ENCODE results near the gene SPEM3.
A peak's percentile ranks its signal among the peaks of the same experiment; 100 is the strongest.

SPEM3 gene

GRCh38 chr17:7426896-7427489 lies 1.7 kb upstream of the SPEM3 start:
- Histone ChIP-seq H3K9ac (ENCODE audit: low read length) (no peak overlapping the region), H3K27ac (ENCODE audit: low read depth, low read length) (no peak overlapping the region), H3K4me3 (ENCODE audit: low read depth in 1 of 2, low read length in 2 of 2) (no peak overlapping the region), H3K9me3 (ENCODE audit: low read length) (no peaks in the 10 kb centered on the region), H3K27me3 (ENCODE audit: control insufficient read depth in 1 of 2, insufficient read depth in 2 of 2, low read length in 2 of 2) (no peaks in the 10 kb centered on the region), H3K4me1 (ENCODE audit: insufficient read depth, low read length) (no peaks in the 10 kb centered on the region), H3K36me3 (ENCODE audit: insufficient read depth, low read length) (no peaks in the 10 kb centered on the region)

- Histone ChIP-seq H3K27me3 (ENCODE audit: control insufficient read depth in 1 of 2, insufficient read depth in 2 of 2, low read length in 2 of 2) (peaks cover 0 to 5% of the 10 kb centered on the region in 2 donors), H3K4me1 (ENCODE audit: insufficient read depth, low read length) (no peaks in the 10 kb centered on the region), H3K9me3 (ENCODE audit: low read length) (no peaks in the 10 kb centered on the region), H3K4me3 (ENCODE audit: low read depth in 1 of 2, low read length in 2 of 2) (no peak overlapping the region), H3K27ac (ENCODE audit: low read depth, low read length) (no peak overlapping the region), H3K36me3 (ENCODE audit: insufficient read depth, low read length) (no peaks in the 10 kb centered on the region), H3K9ac (ENCODE audit: low read length) (no peak overlapping the region)
These were observed 1.1 kb upstream of the SPEM3 start for GRCh38 chr17:7427549-7427948.

DNA sequence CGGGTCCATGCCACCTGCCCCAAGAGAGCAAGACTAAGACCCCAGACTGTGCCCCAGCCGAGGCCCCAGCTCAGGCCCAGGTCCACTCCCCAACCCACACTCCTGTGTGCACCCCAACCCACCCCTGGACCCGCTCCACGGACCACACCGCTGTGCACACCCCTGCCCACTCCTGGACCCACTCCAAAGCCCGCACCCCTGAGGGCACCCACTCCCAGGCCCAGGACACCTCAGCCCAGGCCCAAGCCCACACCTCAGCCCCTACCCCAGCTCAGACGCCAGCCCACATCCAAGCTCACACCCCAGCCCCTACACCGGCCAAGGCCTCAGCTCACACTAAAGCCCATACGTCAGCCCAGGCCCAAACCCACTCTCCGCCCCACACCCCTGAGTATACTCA lies 1.1 kb downstream of the SPEM3 start:
- H3K9me3 ChIP-seq (ENCODE audit: low read length) = no peaks in the 10 kb centered on the region
- H3K36me3 ChIP-seq (ENCODE audit: insufficient read depth, low read length) = no peaks in the 10 kb centered on the region
- H3K9ac ChIP-seq (ENCODE audit: low read length) = no peak overlapping the region
- no peak overlapping the region for H3K27ac ChIP-seq (ENCODE audit: low read depth, low read length)
- no peaks in the 10 kb centered on the region for H3K4me1 ChIP-seq (ENCODE audit: insufficient read depth, low read length)
- H3K4me3 ChIP-seq (ENCODE audit: low read depth in 1 of 2, low read length in 2 of 2) = no peak overlapping the region
- H3K27me3 ChIP-seq (ENCODE audit: control insufficient read depth in 1 of 2, insufficient read depth in 2 of 2, low read length in 2 of 2) = peaks cover 0 to 19% of the 10 kb centered on the region in 2 donors

GRCh38 chr17:7431231-7431630 lies 2.6 kb downstream of the SPEM3 start:
- Histone ChIP-seq H3K4me1 (ENCODE audit: insufficient read depth, low read length) (peaks cover 8% of the 10 kb centered on the region), H3K9me3 (ENCODE audit: low read length) (no peaks in the 10 kb centered on the region), H3K9ac (ENCODE audit: low read length) (no peak overlapping the region), H3K4me3 (ENCODE audit: low read depth in 1 of 2, low read length in 2 of 2) (no peak overlapping the region), H3K27me3 (ENCODE audit: control insufficient read depth in 1 of 2, insufficient read depth in 2 of 2, low read length in 2 of 2) (peaks cover 12 to 34% of the 10 kb centered on the region in 2 donors), H3K36me3 (ENCODE audit: insufficient read depth, low read length) (no peaks in the 10 kb centered on the region), H3K27ac (ENCODE audit: low read depth, low read length) (no peak overlapping the region)

DNA sequence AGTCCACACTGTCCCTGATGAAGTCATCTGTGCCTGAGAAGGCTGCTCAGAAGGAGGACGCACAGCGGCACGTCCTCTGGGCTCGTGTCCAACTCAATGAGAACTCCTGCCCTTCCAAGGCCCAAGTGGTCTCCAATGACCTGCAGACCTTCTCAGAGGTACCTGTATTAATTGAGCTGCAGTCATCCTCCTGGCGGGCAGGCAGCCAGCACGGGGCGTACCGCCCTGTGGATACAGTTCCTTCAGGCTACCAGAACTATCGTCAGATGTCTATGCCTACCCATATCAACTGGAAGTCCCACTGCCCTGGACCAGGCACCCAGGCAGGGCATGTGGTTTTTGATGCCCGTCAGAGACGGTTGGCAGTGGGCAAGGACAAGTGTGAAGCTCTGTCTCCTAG lies 3.6 kb downstream of the SPEM3 start:
- H3K4me1 ChIP-seq (ENCODE audit: insufficient read depth, low read length) = peaks cover 13% of the 10 kb centered on the region

GRCh38 chr17:7435676-7436555 lies 7.3 kb downstream of the SPEM3 start:
- Histone ChIP-seq H3K27me3 (ENCODE audit: control insufficient read depth in 1 of 2, insufficient read depth in 2 of 2, low read length in 2 of 2) (peaks cover 47 to 78% of the 10 kb centered on the region in 2 donors), H3K4me1 (ENCODE audit: insufficient read depth, low read length) (peaks cover 38% of the 10 kb centered on the region), H3K27ac (ENCODE audit: low read depth, low read length) (peak overlapping the region; percentile 12), H3K9ac (ENCODE audit: low read length) (no peak overlapping the region), H3K36me3 (ENCODE audit: insufficient read depth, low read length) (no peaks in the 10 kb centered on the region), H3K9me3 (ENCODE audit: low read length) (no peaks in the 10 kb centered on the region), H3K4me3 (ENCODE audit: low read depth in 1 of 2, low read length in 2 of 2) (peak overlapping the region; percentile 41 to 47)

More for the DNA sequence above, 3.6 kb downstream of the SPEM3 start:
- Histone ChIP-seq H3K27me3 (ENCODE audit: control insufficient read depth in 1 of 2, insufficient read depth in 2 of 2, low read length in 2 of 2) (peaks cover 16 to 41% of the 10 kb centered on the region in 2 donors), H3K4me3 (ENCODE audit: low read depth in 1 of 2, low read length in 2 of 2) (no peak overlapping the region), H3K9ac (ENCODE audit: low read length) (no peak overlapping the region), H3K36me3 (ENCODE audit: insufficient read depth, low read length) (no peaks in the 10 kb centered on the region), H3K27ac (ENCODE audit: low read depth, low read length) (no peak overlapping the region), H3K9me3 (ENCODE audit: low read length) (no peaks in the 10 kb centered on the region)

DNA sequence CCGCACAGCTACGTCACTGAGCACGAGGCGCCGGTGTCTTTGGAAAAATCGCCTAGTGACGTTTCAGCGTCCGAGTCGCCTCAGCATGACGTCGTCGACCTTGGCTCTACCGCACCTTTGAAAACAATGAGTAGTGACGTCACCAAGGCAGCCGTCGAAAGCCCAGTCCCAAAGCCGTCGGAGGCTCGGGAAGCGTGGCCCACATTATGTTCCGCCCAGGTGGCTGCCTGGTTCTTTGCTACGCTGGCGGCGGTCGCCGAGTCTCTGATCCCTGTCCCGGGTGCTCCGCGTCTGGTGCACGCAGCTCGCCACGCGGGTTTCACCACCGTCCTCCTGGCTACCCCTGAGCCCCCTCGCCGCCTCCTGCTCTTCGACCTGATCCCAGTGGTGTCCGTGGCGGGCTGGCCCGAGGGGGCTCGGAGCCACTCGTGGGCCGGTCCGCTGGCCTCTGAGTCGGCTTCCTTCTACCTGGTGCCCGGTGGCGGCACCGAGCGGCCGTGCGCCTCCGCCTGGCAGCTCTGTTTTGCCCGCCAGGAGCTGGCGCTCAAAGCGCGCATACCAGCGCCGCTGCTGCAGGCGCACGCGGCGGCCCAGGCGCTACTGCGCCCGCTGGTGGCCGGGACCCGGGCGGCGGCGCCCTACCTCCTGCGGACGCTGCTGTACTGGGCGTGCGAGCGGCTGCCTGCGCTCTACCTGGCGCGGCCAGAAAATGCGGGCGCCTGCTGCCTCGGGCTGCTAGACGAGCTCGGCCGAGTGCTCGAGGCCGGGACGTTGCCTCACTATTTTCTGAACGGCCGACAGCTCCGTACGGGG lies 8.1 kb downstream of the SPEM3 start:
- H3K36me3 ChIP-seq (ENCODE audit: insufficient read depth, low read length) = no peaks in the 10 kb centered on the region
- H3K4me1 ChIP-seq (ENCODE audit: insufficient read depth, low read length) = peaks cover 38% of the 10 kb centered on the region
- peak overlapping the region in 1 of 2 donors; percentile 27 for H3K4me3 ChIP-seq (ENCODE audit: low read depth in 1 of 2, low read length in 2 of 2)
- no peak overlapping the region for H3K27ac ChIP-seq (ENCODE audit: low read depth, low read length)
- no peak overlapping the region for H3K9ac ChIP-seq (ENCODE audit: low read length)
- H3K27me3 ChIP-seq (ENCODE audit: control insufficient read depth in 1 of 2, insufficient read depth in 2 of 2, low read length in 2 of 2) = peaks cover 56 to 86% of the 10 kb centered on the region in 2 donors
- H3K9me3 ChIP-seq (ENCODE audit: low read length) = no peaks in the 10 kb centered on the region

GRCh38 chr17:7437369-7437863 lies 8.8 kb downstream of the SPEM3 start:
- Histone ChIP-seq H3K9me3 (ENCODE audit: low read length) (no peaks in the 10 kb centered on the region), H3K9ac (ENCODE audit: low read length) (no peak overlapping the region), H3K4me1 (ENCODE audit: insufficient read depth, low read length) (peaks cover 38% of the 10 kb centered on the region), H3K36me3 (ENCODE audit: insufficient read depth, low read length) (no peaks in the 10 kb centered on the region), H3K27ac (ENCODE audit: low read depth, low read length) (no peak overlapping the region), H3K27me3 (ENCODE audit: control insufficient read depth in 1 of 2, insufficient read depth in 2 of 2, low read length in 2 of 2) (peaks cover 57 to 89% of the 10 kb centered on the region in 2 donors), H3K4me3 (ENCODE audit: low read depth in 1 of 2, low read length in 2 of 2) (peak overlapping the region in 1 of 2 donors; percentile 27)

DNA sequence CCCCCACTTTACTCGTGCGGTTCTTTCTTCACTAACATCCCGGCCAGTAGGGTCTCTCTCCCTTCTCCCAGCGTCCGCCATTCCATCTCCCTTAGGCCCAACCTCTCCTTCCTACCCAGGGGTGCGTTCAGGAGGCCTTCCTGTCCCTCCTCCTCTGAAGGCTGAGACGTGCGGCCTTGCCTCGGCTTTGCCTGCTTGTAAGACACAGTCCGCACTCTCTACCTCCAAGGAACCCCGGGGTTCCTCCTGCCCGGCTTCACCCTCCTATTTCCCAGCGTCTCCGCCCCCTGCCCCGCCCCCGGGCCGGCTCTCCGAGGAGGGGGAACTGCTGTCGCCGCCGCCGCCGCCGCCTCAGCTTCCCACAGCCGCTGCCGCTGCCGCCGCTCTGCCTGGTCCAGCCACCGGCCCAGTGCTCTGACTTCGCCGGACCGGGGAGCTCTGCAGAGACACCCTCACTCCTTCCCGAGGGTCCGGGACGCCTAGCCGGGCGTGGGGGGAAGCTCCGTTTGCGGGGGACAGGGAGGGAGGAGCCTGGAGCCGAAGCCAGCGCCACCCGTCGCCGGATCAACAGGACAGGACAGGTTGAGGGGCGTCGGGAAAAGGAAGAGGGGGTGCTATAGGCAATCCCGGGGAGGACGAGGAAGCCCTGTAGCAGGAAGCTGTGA lies 9.4 kb downstream of the SPEM3 start:
- Histone ChIP-seq H3K36me3 (ENCODE audit: insufficient read depth, low read length) (no peaks in the 10 kb centered on the region), H3K27me3 (ENCODE audit: control insufficient read depth in 1 of 2, insufficient read depth in 2 of 2, low read length in 2 of 2) (peaks cover 60 to 94% of the 10 kb centered on the region in 2 donors), H3K27ac (ENCODE audit: low read depth, low read length) (no peak overlapping the region), H3K4me3 (ENCODE audit: low read depth in 1 of 2, low read length in 2 of 2) (no peak overlapping the region), H3K4me1 (ENCODE audit: insufficient read depth, low read length) (peaks cover 38% of the 10 kb centered on the region), H3K9ac (ENCODE audit: low read length) (no peak overlapping the region), H3K9me3 (ENCODE audit: low read length) (no peaks in the 10 kb centered on the region)

DNA sequence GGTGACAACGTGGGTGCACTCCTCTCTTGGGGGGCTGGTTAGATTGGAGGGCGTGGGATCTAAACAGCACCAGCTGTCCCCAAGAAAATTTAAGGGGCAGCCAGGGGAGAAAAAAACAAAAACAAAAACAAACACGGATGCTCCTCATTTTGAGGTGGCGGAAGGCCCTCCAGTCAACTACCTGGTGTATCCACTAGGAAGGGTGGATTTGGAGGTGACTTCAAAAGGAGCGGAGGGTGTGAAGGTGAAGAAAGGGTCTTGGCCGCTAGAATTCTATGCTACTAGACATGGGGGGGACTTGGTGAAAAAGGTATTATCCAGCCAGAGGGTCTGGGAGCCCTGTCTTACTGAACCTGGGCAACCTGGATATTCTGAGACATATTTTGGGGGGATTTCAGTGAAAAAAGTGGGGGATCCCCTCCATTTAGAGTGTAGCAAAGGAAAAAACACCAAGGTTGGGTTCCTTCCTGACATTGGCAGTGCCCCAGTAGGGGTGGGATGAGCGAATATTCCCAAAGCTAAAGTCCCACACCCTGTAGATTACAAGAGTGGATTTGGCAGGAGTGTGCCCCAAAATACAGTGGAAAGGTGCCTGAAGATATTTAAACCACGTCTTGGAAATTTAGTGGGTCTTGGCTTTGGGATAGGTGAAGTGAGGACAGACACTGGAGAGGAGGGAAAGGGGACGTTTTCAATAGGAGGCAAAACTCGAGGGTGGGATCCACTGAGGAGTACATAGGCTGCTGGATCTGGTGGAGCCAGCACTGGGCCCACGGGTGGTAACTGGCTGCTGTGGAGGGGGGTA lies 10.2 kb downstream of the SPEM3 start:
- Histone ChIP-seq H3K4me3 (ENCODE audit: low read depth in 1 of 2, low read length in 2 of 2) (no peak overlapping the region), H3K9me3 (ENCODE audit: low read length) (no peaks in the 10 kb centered on the region), H3K27ac (ENCODE audit: low read depth, low read length) (no peak overlapping the region), H3K4me1 (ENCODE audit: insufficient read depth, low read length) (peaks cover 38% of the 10 kb centered on the region), H3K9ac (ENCODE audit: low read length) (no peak overlapping the region), H3K36me3 (ENCODE audit: insufficient read depth, low read length) (no peaks in the 10 kb centered on the region), H3K27me3 (ENCODE audit: control insufficient read depth in 1 of 2, insufficient read depth in 2 of 2, low read length in 2 of 2) (peaks cover 60 to 89% of the 10 kb centered on the region in 2 donors)

Measured in muscle layer of colon (tissue), 2 donors.